Fibroblast of lung (primary cell): Measurements from ENCODE around the gene MAPKAPK5.

Experiments used
- CTCF ChIP-seq, 2 donors: IDR thresholded peaks in 1 of 2; conservative IDR thresholded peaks in 1 of 2; 1 replicate in 1 of 2; 2 replicates in 1 of 2; pipeline ENCODE4 v1.5.1; 2011 to 2012; ENCODE audit warnings: low read length in 2 of 2, control low read depth in 1 of 2, inconsistent platforms in 1 of 2, low read depth in 1 of 2, mild to moderate bottlenecking in 1 of 2
- EZH2 ChIP-seq: IDR thresholded peaks from 2 replicates; pipeline ENCODE4 v1.5.1; 2012; ENCODE audit warnings: low read length, control low read depth, mild to moderate bottlenecking; ENCODE audit errors: missing control alignments

GRCh38 chr12:111818340-111818739 lies 23.7 kb upstream of the MAPKAPK5 start:
- TF ChIP-seq EZH2 (no peak), CTCF (conservative IDR thresholded peaks at IDR 0.05 in 1 of 2, IDR thresholded peaks at IDR 0.05 in 1 of 2; ENCODE audit: low read depth in 1 of 2, low read length in 2 of 2) (no peak)
